Ureter (tissue), 1 donor: ENCODE measurements around the gene EOLA2. TPM values are rescaled to one million over a fixed set of nuclear protein-coding genes. Genes with fewer than 3 reads are reported as not detected.
"Not testable (repeated sequence)": the region's sequence is repeated elsewhere in the genome, so short reads cannot be mapped to it uniquely, and the experiment has no call there.

Experiments
- DNase-seq: peaks from one replicate; pipeline ENCODE4 v3.0.0-alpha.2; 2020; ENCODE audit warnings: low spot score
- total RNA-seq: library from RNA; stranded (reverse); gene quantifications from one replicate; pipeline ENCODE4 v1.2.4, GENCODE V29; 2023
- donor health status: DM: yes; HTN: yes; CAD: no.

Gene EOLA2
- 53.3 TPM for total RNA-seq

- DNase-seq, result peak; percentile 94
Observed at GRCh38 chrX:149938427-149938880, at the start of gene EOLA2. EOLA2 (minus strand) TSS chrX:149938491; CDS start chrX:149933874, 4,617 bp downstream.

- no peak for DNase-seq
Observed at GRCh38 chrX:149987613-149988012, 49.3 kb upstream of the EOLA2 start.

- DNase-seq, result no peak
Observed at GRCh38 chrX:149984411-149984810, 46.1 kb upstream of the EOLA2 start.

GRCh38 chrX:149982310-149982709 lies 44.0 kb upstream of the EOLA2 start:
- no peak for DNase-seq

- no peak for DNase-seq
Observed at GRCh38 chrX:149979126-149979644, 40.9 kb upstream of the EOLA2 start.

- no peak for DNase-seq
Observed at GRCh38 chrX:149962859-149963757, 24.8 kb upstream of the EOLA2 start.

- no peak for DNase-seq
Observed at GRCh38 chrX:149962010-149962409, 23.7 kb upstream of the EOLA2 start.

- DNase-seq, result no peak
Observed at GRCh38 chrX:149961572-149961971, 23.3 kb upstream of the EOLA2 start.

- no peak for DNase-seq
Observed at GRCh38 chrX:149950681-149951080, 12.4 kb upstream of the EOLA2 start.

- DNase-seq, result no peak
Observed at GRCh38 chrX:149949743-149950436, 11.6 kb upstream of the EOLA2 start.

GRCh38 chrX:149948016-149948415 lies 9.7 kb upstream of the EOLA2 start:
- no peak for DNase-seq

- not testable (repeated sequence) for DNase-seq
Observed at GRCh38 chrX:149946932-149947331, 8.6 kb upstream of the EOLA2 start.

- DNase-seq, result not testable (repeated sequence)
Observed at GRCh38 chrX:149945820-149946219, 7.5 kb upstream of the EOLA2 start.

GRCh38 chrX:149945087-149945670 lies 6.9 kb upstream of the EOLA2 start:
- DNase-seq, result not testable (repeated sequence)

GRCh38 chrX:149940674-149941024 lies 2.4 kb upstream of the EOLA2 start:
- not testable (repeated sequence) for DNase-seq

GRCh38 chrX:149939905-149940673 lies 1.8 kb upstream of the EOLA2 start:
- peak; percentile 96 for DNase-seq

- no peak for DNase-seq
Observed at GRCh38 chrX:149939655-149939904, 1.3 kb upstream of the EOLA2 start.

GRCh38 chrX:149938881-149939654 lies 777 bp upstream of the EOLA2 start:
- peak; percentile 96 for DNase-seq

- DNase-seq, result peak; percentile 46
Observed at GRCh38 chrX:149937871-149938426, 342 bp downstream of the EOLA2 start.

- not testable (repeated sequence) for DNase-seq
Observed at GRCh38 chrX:149937328-149937727, 963 bp downstream of the EOLA2 start.

- peak; percentile 1 for DNase-seq
Observed at GRCh38 chrX:149933547-149933946, 4.7 kb downstream of the EOLA2 start.
